HG03159 (cell line): Measurements from ENCODE around the gene SAMD5.

Source experiments
- ATAC-seq: cut with Tn5 transposase; IDR thresholded peaks from one replicate; pipeline ENCODE4 v1.9.1; 2021; ENCODE audit warnings: mild to moderate bottlenecking, moderate library complexity; ENCODE audit not compliant: unreplicated experiment

SAMD5 gene

DNA sequence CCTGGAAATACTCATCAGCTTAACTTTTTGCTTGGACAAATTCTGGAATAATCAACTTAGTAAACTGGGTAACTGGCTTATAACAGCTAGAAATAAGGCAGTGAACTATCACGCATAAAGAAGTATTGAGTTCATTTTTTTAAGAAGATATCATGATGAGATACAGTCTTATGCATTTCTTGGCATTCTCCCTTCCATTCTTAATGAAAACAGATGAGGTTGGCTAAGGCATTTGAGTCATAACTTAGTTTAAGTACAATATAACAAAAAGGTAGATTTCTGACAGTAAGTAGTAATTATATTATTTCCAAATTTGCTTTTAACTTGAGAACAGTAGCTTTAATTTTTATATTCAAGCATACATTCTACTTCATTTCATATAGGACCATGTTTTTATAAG, 56.1 kb downstream of the SAMD5 start:
- ATAC-seq: no peak

DNA sequence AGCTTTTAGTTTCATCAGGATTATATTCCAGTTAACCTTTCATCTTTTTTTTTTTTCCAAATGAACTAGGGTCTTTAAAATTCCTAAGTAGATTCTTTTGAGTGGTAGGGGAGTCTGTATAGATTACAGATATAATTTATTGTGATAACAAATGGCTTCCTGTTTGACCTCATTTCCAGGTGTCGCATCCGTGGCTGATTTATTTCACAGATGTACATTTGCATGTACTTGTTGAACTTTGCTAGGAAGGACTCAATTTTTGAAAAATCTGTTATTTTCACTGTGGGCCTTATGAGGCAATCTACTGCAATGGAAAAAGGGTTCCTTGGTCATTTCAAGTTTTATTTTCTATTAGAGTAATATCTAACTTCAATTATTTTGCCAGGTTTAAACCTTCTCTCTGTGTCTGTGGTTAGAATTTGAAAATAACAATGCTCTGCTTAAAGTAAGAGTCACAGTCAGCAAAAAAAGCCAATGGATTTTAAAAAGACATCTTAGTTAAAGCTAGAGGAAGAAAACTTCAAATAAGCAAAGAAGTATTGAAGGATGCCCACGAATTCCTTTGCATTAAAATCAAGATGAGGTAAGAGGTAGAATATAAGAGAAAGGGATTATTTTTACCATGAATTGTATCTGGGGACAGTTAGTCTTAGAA, 57.9 kb downstream of the SAMD5 start:
- ATAC-seq: no peak

DNA sequence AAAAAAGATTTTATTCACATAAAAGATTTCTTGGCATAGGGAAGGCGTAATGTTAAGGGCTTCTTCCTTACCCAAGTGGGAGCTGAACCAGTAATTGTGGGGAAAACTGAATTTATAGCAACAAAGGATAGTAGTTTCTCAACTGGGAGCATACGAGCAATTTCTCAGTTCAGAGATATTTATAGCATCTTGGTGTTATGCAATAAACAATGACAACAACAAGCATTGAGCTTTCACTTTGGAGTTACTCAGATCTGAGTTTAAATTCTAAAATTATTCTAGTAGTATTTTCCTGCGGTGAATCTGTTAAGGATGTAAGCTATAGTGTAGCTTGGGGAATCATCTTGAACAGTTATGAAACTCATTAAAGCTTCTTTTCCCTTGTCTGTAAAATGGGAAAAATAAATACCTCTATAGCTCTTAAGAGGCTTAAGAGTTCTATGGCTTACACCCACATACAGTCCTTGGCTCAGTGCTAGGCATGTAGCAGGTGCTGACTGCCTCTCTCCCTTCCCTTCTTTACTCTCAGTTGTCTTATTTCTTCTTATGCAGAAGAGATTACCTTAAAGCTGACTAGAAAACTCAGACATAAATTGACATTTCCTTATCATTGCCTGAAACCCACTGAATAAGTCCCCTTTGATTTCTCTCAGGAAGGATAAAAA, 58.8 kb downstream of the SAMD5 start:
- peak; percentile 52 for ATAC-seq

DNA sequence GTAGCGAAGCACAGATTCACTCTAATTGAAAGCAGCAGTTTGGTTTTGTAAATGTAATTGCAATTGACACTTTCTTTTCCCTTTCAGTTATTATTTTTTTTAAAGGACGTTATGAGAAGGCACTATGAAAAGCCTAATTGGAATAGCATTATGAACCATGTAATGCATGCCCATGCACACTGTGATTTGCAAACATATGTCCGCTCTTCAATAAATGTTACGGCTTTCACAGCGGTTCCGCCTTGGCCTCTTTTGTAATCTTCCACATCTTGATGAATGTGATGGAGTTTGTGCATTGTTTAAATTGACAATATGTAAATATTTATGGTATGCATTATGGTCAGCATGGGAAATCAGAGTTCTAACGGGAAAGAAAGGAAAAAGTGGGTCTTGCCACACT, 61.3 kb downstream of the SAMD5 start:
- no peak for ATAC-seq

DNA sequence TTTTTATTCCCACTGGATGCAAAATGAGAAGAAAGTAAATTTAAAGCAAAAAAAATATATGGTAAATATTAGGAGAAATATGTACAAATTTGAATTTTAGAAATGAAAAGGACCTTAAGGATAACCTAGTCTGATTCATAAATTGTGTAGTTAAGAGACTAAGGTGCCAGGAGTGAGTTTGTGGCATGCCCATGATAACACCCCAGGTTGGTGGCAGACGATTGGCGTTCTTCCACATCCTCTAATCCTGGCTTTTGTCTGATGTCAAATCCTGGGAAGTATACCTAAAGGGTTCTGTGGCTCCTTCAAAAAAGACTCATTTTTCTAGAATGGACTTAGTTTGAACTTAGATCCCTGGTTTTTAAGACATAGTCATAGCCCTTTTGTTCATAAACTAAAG, 62.2 kb downstream of the SAMD5 start:
- ATAC-seq: no peak

DNA sequence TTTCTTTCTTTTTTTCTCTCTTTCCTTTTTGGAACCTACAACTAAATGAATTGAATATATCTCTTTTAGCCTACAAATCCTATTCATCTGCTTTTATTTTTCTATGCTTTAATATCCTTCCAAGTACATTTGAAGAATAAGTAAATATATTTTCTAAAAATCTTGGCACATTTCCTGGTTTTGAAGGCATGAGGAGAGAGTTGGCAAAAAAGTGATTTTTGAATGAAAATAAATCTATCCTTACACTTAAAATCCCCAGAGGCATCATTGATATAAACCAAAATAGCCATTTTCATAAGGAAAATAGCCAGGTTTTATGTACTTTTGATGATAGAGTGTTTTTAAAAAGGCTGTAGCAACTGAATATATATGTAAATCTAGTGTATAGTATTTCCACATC, 69.0 kb downstream of the SAMD5 start:
- no peak for ATAC-seq

DNA sequence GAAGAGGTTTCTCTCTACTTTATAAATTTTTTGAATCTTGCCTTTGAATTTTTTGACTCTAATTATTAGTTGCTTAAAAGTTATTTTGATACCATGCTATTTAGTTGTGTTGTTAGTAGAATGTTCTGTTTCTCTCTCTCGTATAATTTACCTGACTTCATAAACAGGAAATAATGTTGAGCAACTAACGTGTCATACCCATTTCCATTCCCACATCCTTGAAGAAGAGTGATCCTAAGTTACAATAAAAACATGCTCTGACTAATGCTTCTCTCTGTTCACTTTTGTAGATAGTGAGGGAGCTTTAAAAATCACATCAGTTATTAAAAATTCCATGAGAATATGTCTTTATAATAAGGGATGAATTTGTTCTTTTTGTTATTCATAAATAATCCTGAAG, 69.7 kb downstream of the SAMD5 start:
- no peak for ATAC-seq

DNA sequence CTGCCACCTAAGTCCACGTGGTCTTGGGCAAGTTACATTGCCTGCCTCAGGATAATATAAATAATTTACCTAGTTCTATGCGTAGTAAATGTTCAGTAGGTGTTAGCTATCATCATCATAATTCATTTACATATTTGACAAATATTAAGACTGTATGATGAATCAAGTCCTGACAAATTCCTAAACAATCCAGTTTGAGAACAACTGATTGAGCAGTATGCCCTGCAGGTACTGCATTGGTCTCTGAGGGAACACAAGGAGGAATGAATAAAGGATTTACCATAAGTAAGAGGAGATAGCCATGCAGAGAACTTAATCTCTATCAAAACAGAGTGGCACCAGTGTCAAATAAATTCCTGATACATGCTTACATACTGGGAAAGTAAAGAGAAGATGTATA, 70.4 kb downstream of the SAMD5 start:
- no peak for ATAC-seq

DNA sequence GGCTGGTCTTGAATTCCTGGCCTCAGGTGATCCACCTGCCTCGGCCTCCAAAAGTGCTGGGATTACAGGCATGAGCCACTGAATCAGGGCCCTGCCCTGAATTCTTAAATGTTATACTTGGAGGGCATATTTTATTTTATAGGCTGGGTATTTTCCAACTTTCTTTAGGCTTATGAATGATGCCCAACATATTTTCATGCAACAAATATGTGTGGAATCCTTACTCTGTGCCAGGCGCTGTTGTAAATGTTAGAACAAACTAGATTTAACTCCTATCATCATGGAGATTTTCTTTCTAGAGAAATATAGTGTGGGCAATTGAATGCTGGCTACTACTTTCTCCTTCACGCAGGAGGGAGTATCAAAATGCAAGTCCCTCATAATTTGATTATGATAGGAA, 71.2 kb downstream of the SAMD5 start:
- no peak for ATAC-seq

DNA sequence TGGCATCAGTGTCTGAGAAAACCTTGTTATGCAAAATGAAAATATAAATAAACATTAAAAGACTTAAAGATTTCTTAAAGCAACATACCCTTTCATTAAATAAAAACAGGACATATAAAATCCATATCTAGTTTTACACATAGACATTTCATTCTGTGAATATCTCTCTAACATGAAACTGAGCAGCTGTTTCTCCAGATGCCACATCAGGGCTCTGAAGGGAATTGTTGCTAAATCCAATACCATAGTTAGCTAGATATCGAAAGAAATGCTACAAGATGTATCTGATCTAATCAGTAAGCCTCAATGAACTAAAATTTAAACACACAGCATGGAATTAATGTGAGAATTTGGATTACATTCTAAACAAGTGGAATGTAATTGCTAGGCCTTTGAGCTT, 74.5 kb downstream of the SAMD5 start:
- ATAC-seq: no peak

DNA sequence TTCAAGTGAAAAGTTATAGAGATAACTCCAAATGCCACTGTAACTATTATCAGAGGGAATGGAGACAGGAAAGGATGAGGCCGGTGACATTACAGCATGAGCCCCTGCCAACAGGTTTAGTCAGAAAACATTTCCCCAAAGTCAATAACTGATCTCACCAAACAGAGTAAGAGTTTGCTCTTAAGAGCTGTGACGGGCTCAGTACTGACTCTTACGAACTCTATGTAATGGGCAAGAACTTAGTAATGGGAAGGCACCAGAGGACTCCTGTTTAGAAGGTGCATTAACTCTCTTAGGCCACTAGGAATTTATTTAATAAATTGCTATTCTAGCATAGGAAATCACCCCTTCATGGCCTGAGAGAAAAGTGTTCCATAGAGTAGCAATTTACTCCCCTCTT, 76.8 kb downstream of the SAMD5 start:
- no peak for ATAC-seq

DNA sequence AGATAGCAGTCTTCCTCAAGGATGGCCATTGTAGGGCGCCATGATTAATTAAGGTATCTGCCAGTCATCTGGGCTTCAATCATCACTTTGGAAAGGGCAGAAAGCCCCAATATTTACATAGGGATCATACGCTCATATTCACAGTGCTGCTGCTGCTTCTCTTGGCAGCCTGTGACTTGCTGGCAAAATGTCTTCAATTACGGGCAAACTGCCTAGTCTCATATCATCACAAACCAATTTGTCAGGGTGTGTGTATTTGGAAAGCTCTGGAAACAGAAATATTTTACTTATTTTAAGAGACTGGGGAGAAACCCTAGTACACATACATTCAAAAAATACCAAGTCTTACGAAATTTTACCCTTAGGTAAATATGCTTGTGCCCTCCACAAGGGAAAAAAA, 77.6 kb downstream of the SAMD5 start:
- no peak for ATAC-seq

DNA sequence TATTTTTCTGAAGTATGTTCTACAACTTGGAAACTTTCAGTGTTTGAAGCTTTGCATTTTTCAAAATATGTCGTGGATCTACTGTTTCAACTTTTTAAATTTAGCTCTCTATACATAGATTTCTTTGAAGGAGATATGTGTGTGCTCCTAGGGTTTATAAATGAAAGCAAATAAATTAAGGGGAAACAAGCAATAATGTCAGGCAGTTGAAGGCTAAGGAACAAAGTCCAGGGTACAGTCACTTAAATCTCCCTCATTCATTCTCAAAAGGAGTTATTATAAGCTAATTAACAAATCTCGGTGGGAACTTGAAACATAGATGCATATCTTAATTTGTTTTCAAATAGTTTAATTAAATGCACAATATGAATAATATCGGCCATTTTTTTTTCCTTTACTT, 79.4 kb downstream of the SAMD5 start:
- no peak for ATAC-seq

DNA sequence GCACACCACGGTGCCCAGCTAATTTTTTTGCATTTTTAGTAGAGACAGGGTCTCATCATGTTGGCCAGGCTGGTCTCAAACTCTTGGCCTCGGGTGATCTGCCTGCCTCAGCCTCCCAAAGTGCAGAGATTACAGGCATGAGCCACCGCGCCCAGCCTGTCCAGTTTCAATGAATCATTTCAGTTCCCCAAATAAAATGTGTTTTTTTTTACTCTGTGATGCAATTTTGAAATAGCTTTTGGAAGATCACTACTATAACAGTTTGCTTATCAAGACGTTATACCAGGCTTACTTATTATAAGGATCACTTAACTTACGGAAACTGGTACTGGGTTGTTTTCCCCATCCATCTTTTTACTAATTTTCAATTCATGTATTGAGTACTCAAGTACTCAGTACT, 80.0 kb downstream of the SAMD5 start:
- no peak for ATAC-seq

DNA sequence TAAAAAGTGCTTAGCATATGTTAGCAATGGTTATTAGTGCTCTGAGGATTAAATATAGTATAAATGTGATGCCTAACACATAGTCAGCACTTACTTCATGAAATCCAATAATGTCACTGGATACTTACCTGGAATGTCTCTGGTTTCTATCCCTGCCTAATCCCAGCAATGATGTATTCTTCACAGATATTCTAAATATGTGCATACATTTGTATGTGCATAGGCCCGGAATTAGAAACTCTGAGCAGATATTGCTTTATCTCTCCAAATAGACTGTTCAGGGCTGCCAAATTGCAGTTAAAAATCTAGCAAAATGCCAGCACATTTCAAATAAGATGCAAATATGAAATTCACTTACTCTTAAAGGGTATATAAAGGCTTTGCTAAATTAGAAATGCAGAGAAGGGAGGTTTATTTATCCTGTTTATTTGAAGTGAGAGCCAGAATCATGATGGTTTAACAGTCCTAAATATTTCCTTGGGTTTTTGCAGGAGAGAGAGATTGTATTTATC, 81.3 kb downstream of the SAMD5 start:
- ATAC-seq: no peak

DNA sequence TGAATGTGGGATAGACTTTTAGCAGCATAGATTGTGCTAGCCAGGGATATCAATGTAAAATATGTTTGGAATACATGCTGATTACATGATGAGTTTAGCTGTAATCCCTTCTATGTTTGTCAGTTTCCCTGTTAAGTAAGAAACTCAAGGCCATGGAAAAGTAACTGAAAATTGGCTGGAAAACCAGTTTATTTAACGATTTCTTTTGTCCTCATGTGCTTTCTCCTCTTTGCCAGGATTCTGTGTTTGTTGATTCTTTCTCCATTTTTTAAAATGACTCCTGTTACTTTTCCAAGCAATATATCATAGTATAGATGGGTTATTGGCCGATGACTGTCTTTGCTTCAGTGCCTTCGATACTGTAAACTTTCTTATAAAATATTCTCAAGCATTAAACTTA, 87.5 kb downstream of the SAMD5 start:
- ATAC-seq: no peak

DNA sequence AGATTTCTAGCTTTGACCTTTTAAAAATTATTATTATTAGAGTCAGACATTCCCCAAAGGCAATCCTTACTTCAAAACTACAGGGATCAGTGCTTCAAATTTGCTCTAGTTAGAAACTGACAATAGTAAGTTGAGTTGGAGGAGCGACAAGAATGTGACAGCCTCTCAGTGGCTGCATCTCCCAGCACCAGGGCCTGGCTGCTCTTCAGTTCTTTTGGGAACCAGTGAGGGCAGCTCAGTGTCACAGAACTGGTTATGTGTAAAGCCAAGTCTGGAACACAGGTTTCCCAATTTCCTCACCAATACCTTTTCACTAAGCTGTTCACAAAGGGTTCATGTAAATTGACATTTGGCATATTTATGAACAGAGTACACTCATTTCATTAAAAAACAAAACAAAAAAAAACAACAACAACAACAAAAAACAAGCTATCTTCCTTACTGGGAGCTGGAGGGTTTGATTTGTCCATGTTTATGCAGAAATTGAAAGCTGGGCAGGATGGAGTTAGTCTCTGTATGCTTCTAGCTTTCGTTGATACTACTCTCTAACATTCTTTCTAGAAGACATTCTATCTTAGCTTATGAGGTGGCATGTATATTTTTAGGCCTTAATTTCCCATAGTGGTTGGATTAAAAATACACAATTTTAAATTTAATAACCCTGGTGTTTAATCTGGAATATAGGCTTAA, 95.0 kb downstream of the SAMD5 start:
- no peak for ATAC-seq

DNA sequence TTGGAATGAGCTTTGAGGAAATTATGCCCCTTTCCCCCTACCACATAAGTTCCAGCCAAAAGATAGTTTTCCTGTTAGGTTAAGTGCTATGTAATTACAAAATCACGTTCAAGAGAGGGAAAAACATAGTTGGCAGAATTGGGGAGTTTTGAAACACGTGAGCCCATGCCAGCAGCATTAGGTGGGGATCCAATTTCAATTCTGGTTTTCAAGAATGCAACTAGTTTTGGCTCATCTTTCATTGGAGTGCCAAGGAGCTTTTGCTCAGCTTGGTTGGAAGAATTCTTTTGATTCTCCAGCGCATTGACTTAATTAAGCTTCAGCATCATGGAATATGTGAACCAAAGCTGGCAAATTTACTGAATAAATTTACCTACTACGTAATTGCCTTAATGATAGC, 95.9 kb downstream of the SAMD5 start:
- ATAC-seq: no peak

DNA sequence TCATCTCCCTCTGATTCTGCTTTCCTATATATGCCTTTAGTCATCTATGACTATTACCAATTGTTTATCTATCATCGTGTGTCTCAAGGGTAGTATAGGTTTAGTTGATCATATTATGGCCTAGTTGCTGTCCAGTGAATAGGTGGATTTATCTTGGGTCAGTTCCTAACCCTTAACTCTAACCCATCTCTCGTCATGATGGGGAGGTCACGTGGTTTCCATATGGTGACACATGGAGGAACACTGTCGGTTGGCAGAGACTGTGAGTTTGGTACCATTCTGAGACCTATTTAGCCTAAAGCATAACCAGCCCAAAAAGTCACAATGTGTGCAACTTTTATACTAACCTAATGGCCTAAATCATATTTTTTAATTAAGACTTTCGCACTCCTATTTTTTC, 103.5 kb downstream of the SAMD5 start:
- ATAC-seq: no peak

DNA sequence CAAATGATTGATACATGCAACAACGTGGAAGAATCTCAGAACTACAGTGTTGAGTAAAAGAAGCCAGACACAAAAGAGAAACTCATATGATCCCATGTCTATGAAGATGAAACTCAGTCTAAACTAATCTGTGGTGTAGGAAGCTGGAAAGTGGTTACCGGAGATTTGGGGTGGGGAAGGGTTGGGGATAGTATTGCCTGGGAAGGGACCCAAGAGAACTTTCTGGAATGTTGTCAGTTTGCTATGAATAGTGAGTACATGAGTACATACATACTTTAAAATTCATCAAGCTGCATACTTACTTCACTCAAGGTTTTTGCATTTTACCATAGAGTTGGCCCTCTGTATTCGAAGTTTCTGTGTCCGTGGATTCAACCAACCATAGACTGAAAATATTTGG, 106.0 kb downstream of the SAMD5 start:
- no peak for ATAC-seq

DNA sequence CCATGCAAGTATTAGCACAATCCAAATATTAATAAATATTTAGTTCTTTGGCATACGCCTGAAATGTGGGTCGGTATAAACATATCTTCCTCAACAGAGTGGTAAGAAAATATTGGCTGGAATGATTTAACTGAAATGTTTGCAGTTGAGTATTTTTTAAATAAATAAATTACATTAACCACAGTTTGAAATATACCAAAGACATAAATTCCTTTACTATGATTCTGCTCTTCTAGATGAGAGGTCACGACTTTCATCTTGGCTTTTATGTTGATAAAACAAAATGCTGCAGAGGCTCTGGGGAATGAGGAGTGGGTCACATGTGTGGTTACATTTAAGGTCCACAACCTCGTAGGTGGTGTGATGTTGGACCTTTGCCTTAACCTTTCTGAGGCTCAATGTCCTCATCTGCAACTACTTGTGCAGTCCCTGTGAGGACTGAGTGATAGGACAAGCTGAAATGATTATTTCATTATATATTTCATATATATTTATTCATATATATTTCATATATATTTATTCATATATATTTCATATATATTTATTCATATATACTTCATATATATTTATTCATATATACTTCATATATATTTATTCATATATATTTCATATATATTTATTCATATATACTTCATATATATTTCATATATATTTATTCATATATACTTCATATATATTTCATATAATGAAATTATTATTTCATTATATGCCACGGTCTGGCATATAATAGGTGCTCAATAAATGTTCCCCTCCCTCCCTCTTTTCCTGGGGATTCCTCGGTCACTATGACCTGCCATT, 107.4 kb downstream of the SAMD5 start:
- no peak for ATAC-seq
